GM18502 (cell line): Measurements from ENCODE around the gene DOP1A.

ENCODE experiments used
- ATAC-seq: cut with Tn5 transposase; IDR thresholded peaks from one replicate; pipeline ENCODE4 v1.9.1; 2021; ENCODE audit warnings: mild to moderate bottlenecking; ENCODE audit not compliant: unreplicated experiment, poor library complexity

Gene DOP1A

DNA sequence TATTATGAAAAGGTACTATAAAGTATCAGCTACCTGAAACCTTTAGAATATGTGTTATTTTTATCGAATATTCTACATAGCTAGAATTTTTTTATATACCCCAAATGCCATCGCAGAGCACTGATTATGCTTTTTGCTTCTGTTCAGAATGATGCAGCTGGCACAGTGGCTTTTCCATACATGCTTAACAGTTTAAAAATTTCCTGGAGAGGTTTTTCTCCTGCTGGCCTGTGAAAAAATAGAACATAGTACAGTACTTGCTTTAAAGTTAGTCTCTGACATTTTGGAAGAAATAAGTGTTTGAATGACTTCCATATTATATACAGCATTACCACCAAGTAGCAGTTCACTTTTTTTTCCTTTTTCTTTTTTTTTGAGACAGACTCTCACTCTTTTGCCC is 5.3 kb downstream of the DOP1A start:
- no peak for ATAC-seq

DNA sequence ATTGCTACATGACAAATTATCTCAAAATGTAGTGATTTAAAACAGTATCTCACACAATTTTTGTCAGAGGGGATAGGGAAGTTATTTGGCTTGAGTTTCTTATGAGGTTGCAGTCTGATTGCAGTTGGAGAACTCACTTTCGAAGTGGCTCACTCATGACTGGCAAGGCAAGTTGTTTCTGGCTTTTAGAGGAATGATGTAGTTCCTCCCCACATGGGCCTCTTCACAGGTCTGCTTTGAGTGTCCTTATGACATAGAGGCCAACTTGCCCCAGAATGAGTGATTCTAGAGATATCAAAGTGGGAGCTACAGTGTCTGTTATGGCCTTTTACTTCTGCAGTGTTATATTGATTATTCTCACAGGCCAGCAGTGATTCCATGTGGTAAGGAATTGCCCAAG is 6.1 kb downstream of the DOP1A start:
- ATAC-seq = no peak

- no peak for ATAC-seq
Measured at GRCh38 chr6:83083476-83083875, 16.0 kb downstream of the DOP1A start.

GRCh38 chr6:83086751-83087150 is 19.3 kb downstream of the DOP1A start:
- peak; percentile 99 for ATAC-seq

DNA sequence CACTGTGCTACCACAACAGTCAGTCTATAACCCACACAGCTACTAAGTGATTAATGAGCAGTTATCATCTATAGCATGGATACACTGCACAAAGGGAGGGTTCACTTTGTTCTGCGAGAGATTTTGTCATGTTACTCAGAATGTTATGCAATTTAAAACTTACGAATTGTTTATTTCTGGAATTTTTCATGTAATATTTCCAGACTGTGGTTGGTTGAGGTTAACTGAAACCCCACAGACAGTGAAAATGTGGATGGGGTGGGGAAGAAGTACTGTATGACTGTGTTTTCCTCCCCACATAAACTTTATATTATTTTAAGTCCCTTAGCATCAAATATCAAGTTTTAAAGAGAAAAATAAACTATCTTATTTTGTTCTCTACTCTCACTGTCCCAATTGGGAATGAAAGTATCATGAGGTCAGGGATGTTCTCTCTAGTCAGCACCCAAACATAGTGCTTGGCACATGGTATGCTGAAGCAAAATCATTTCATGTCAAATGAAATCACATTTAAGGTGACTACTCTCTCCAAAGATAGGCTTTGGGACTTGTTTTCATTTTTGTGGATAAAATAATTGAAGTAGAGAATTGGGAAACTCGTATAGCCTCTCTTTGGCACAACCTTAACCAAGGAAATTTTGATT is 25.4 kb downstream of the DOP1A start:
- no peak for ATAC-seq

DNA sequence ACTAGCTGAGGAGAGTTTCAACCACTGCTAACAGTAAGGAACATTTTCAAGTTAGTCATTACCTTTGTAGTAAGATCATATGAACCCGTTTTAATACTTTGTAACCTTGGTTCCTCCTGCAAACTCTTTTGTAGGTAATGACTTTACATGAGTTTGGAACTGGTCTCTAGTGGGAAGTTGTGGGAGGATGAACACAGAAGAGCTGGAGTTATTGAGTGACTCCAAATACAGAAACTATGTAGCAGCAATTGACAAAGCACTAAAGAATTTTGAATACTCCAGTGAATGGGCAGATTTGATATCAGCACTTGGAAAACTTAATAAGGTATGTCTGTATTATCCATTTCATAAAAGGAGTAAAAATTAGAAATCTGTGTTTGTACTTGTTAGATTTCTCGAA is 29.3 kb downstream of the DOP1A start:
- ATAC-seq = no peak

- ATAC-seq = no peak
Measured at GRCh38 chr6:83097204-83097603, 29.7 kb downstream of the DOP1A start.

GRCh38 chr6:83097675-83098074 is 30.2 kb downstream of the DOP1A start:
- ATAC-seq = no peak

- ATAC-seq = no peak
Measured at GRCh38 chr6:83098589-83098988, 31.1 kb downstream of the DOP1A start.

DNA sequence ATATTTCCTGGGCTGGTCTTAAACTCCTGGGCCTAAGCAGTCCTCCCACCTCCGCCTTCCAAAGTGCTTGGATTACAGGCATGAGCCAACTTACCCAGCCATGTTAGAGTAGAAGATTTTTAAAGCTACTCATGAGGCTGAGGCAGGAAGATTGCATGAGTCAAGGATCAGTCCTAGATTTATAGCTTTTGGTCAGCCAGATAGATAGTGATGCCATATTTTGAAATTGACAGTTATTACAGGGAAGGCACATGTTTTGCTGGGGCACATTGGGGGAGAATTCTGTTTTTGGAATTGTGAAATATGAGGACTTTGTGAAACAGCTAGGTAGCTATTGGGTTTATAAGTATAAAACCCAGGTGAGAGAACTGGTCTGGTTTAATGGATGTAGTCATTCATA is 40.9 kb downstream of the DOP1A start:
- ATAC-seq = no peak

DNA sequence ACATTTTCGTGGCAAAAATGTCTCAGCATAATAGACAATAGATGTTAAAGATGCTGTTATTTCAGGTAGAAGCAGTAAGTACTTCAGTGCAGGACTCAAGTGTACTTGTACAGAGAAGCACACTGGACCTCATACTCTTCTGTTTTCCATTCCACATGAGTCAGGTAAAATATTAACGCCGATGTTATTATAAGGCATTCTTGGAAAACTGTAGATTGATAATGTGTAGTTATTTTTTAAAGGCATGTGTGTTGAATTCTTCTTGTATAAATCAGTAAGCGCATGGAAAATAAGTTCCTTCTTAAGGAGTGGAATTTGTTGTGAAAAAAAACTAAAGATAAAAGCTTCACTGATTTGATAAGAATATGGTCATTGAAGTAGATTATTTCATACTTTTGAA is 45.8 kb downstream of the DOP1A start:
- no peak for ATAC-seq

DNA sequence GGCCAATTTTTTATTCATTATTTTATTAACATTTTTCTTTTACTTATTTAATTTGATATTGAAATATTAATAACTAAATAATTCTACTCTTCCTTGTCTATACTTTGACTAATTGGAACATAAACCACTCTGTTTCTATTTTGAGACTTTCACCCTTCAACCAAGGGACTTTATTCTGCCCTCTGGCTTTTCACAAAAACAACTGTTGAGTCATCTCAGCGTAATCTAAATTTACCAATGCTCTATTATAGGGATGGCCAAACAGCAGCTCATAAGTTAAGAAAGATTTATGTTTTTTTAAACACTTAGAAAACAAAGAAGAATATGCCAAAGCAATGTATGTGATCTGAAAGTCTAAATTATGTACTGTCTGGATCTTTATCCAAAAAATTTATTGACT is 46.7 kb downstream of the DOP1A start:
- ATAC-seq = no peak

- no peak for ATAC-seq
Measured at GRCh38 chr6:83117802-83118201, 50.3 kb downstream of the DOP1A start.

DNA sequence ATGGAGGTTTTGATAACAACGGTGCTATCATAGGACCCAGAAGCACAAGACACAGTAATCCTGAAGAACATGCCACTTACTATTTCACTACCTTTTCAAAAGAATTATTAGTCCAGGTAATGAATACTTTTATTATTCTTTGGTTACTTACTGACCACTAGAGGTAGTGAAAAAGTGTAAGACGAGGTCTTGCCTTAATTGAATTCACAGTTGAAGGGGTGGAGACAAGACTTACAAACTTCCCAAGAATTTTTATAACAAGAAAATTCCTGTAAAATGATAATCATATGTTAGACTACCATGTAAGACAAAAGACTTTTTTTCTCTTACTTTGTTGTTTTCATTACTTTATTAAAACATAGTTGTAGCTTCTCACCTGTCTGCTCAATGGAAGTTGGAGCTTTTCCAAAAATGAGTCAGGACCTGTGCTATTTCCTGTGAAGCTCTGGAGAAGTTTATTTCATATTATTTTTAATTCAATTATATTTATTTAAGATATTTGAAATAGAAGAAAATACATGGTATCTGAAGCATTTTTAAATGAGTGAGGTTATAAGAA is 52.4 kb downstream of the DOP1A start:
- no peak for ATAC-seq

GRCh38 chr6:83124553-83124952 is 57.1 kb downstream of the DOP1A start:
- ATAC-seq = no peak

DNA sequence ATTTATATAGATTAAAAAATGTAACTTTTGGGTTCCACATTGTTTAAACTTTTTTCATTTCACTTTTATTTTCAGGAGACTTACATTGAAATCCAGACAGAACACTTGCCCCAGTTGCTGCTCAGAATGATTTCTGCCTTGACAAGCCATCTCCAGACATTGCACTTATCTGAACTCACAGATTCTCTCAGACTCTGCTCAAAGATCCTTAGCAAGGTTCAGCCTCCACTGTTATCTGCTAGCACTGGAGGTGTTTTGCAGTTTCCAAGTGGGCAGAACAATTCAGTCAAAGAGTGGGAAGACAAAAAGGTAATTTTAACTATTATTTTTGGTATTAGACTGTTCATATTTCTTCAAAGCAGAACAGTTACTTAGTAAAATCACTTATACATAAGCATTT is 58.0 kb downstream of the DOP1A start:
- no peak for ATAC-seq

DNA sequence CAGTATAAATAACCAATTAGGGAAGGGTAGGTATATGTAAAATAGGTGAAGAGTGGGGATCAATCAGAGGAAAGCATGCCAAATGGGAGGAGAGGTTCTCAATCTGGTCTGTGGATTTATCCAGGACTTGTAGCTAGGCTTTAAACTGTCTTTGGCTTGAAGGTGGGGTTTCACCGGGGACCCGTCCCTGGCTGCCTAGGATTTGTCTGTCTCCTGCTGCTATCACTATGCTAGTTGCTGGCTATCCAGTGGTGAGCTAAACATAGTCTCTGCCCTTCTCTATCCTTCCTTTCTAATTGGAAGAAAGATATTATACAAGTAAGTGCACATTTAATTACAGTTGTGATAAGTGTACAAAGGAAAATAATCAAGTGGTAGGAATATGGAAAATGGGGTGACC is 58.8 kb downstream of the DOP1A start:
- ATAC-seq = no peak

DNA sequence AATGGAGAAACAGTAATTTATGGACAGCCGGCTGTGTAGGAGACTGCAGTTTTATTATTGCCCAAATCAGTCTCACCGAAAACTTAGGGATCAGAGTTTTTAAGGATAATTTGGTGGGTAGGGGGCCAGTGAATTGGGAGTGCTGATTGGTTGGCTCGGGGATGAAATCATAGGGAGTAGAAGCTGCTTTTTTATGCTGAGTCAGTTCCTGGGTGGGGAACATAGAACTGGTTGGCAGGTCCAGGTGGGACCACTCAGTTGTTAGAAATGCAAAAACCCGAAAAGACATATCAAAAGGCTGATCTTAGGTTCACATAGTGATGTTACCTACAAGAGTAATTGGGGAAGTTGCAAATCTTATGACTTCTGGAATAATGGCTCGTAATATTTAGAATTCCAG is 59.3 kb downstream of the DOP1A start:
- no peak for ATAC-seq

DNA sequence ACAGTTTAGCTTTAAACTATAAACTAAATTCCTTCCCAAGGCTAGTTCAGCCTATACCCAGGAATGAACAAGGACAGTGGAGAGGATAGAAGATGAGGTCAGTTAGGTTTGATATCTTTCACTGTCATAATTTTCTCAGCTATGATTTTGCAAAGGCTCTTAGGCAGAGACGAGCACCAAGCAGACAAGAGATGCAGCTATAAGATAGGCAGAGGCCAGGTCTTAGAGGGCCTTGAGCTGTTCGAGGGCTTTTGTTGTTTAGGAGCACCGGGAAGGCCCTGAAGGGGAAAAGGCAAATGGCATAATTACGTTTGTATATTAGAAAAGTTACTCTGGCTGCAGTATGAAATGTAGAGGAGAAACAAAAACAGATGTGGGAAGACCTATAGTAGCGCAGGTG is 59.8 kb downstream of the DOP1A start:
- ATAC-seq = no peak

DNA sequence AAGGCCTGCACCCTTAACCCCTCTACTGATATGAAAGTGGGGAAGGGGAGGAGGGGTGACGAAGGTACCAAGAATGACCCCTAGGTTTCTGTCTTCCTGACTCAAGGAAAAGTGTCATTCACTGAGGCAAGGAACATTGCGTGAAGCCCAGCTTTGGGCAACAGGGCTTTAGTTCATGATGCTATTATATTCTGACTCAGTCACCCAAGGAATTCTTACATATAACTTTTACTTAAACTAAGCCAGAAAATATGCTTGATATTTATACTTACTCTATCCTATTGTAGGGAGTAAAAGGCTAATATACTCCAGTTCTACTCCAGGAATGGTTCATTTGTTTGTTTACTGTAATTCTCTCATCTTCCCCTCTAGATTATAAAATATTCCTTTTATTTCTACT is 60.5 kb downstream of the DOP1A start:
- no peak for ATAC-seq

DNA sequence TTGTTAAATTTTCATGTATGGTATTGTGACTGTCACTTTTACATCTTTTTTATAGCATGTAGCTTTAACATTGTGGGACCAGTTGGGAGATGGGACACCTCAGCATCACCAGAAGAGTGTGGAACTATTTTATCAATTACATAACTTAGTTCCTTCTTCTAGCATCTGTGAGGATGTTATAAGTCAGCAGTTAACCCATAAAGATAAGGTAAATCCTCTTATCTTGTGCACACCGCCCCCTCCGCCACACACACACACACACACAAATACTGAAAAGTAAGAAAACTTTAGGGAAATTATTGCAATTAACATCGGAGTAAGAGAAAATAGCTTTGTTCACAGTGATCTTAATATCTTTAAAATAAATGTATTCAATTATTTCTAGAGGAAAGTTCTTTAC is 64.7 kb downstream of the DOP1A start:
- ATAC-seq = no peak

GRCh38 chr6:83138118-83138722 is 70.7 kb downstream of the DOP1A start:
- ATAC-seq = no peak
